ENCODE results near the gene SUSD2. TPM values are rescaled to one million over a fixed set of nuclear protein-coding genes. Genes with fewer than 3 reads are reported as not detected.

Gene SUSD2
- polyA plus RNA-seq, 3 donors: 16.8 to 24.3 (median 17.5) TPM

GRCh38 chr22:24148266-24149197, 32.8 kb upstream of the SUSD2 start:
- DNase-seq: no peak

DNA sequence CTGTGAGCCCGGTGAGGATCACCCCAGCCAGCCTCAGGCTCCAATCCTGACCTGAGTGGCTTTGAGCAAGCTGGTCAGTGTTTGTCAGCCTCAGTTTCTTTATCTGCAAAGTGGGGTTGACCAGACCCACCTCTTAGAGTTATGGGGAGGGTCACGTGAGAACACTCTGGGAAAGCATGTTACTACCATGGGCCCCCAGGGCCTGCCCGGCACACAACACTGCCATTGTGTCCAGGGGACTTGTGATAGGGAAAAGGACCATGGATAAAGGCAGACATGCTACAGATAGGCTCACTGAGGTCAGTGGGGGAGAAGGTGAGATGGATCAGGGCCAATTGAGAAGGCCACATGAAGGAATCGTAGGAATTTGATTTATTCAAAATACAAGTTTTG, 32.1 kb upstream of the SUSD2 start:
- no peak for DNase-seq

DNA sequence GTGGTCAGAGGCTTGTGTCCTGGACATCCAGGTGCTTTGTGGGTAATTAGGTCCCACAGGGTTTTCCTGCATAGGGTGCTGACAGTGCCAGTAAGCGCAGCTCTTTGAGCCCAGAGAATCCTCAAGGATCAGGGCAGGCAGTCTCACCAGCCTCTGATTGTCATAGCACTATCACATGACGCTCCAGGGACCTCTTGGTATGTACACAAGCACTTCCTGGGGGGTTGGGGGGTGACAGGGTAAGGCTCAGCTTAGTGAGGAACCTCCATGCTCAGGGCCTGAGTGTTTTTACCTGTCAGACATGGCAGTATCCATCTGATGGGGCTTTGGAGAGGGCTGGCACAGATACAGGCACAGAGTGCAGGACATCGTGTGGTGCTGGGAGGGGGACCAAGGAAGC, 27.9 kb upstream of the SUSD2 start:
- DNase-seq: no peak

DNA sequence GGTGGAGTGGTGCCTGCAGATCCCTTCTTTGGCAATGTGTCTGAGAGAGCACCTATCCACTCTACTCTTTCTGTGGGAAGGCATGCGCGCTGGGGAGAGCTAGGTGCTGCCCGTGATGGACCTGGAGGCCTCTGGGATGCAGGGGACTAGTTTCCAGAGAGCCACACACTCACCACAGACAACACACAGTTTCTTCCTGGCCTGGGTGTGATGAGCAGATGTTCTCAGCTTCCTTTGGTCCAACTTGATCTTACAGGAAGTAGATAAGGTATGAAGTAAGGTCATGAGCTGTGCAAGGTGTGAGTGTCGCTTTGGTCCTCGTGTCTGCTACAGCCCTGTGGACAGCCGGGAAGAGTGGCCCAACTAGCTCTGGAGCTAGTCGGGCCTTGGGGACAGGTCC, 27.3 kb upstream of the SUSD2 start:
- no peak for DNase-seq

- no peak for DNase-seq
These were observed 26.5 kb upstream of the SUSD2 start for GRCh38 chr22:24154826-24155225.

DNA sequence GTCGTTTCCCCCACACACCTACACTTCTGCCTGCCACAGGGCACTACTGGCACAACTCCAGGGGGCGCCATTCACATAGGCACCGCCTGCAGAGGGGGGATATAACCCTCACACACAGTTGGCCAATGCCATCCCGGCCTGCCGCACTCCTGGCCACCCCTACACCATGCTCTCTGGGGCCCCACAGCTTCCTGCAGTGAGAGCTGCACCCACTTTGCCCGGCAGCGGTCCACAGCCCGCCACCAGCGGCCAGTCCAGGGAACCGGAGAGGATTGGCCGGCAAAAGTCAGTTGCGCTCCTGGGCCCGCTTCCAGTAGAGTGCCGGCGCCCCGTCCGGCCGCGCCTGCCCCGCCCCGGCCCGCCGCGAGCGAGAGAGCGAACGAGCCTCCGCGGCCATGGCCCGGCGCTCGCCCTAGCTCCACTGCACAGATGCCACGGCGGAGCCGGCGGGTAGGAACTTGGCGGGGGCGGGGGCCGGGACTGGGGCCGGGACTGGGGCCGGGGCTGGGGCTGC, 25.6 kb upstream of the SUSD2 start:
- peak; percentile 65 for DNase-seq

GRCh38 chr22:24156141-24156912, 25.0 kb upstream of the SUSD2 start:
- DNase-seq: peak; percentile 35

- peak; percentile 76 for DNase-seq
These were observed 24.1 kb upstream of the SUSD2 start for GRCh38 chr22:24156913-24157821.

GRCh38 chr22:24157822-24158135, 23.5 kb upstream of the SUSD2 start:
- no peak for DNase-seq

- no peak for DNase-seq
These were observed 21.6 kb upstream of the SUSD2 start for GRCh38 chr22:24159650-24160049.

DNA sequence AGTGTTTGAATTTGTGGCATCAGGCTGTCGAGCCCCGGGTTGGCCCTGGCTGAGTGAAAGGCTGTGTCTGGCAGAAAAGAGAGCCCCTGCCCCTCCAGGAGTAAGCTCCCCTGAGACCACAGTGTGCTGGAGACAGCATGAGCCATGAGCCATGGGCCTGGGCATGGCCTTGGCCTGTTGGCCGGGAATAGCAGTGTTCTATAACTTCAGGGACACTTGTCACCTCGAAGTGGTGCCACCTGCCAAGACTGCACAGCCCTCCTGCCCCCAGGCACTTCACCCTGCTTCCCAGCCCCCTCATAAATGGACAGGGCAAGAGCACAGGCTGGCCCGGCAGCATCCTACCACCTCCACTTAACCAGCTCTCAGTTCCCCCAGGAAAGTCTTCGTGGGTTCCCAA, 20.7 kb upstream of the SUSD2 start:
- DNase-seq: no peak

DNA sequence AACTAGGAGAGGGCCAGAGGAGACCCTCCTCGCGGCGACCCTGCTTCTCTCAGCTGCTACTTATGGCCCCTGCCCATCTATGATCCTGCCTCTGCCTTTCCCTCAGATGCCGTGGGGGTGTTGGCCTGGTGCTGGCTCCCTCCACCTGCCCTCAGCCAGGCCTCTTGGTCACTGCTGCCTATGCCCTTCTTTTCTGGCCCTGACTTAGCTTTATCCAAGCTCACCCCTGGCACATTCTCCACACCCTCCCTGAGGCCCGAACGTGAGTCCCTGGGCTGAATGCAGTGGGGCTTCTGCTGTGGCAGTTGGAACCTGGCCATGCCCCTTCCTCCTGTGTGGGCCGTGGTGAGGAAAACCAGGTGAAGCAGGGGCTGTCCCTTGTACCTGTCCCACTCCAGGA, 19.8 kb upstream of the SUSD2 start:
- DNase-seq: no peak

DNA sequence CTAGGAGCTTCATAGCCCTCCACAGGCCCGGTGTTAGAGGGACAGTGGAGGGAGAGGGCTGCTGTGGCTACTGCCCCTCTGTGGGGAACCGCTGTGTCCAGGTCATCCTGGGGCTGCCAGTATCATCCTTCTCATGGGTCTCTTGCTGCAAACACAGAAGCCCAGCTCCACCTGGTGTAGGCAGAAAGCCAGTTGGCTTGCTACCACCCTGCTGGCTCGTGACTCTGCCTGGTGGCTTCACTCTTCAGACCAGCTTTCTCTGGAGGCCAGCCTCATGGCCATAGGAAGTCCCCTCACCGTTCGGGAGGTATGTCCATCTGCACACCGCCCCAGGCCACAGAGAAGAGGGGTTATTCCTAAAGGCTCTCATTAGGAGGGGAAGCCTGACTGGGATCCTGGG, 19.4 kb upstream of the SUSD2 start:
- DNase-seq: no peak

GRCh38 chr22:24162436-24162835, 18.9 kb upstream of the SUSD2 start:
- DNase-seq: no peak

DNA sequence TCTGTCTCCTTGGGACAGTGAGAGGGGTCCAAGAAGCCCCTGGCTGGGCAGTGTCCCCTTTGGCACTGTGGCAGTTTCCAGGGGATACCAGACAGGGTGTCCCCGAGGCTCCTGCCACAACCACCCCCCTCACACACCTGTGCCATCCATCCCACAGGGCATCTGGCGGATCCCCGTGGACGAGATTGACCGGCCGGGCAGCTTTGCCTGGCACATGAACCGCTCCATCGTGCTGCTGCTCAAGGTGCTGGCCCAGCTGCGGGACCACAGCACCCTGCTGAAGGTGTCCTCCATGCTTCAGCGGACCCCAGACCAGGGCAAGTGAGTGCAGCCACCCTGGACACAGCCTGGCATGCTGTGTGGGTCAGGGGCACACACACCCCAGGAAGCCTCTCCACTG, 17.0 kb upstream of the SUSD2 start:
- DNase-seq: no peak

- DNase-seq: no peak
These were observed 16.3 kb upstream of the SUSD2 start for GRCh38 chr22:24164940-24165339.

DNA sequence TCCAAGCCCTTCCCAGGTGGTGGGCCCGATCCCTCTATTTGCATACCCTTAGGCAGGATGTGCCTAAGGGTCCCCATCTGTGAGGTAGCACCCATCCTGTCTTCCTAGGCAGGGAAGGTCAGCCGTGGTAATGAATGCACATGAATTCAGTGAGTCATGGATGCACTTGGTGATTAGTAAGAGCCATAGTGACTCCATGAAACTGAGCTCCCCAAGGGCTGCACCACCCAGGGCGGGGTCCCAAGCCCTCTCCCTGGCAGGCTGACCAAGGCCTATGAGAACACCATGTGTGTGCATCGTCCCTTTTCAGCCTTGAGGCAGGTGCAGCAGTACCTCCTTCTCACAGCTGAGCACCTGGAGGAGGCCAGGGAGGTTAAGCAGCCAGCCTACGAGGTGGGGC, 15.6 kb upstream of the SUSD2 start:
- DNase-seq: no peak

DNA sequence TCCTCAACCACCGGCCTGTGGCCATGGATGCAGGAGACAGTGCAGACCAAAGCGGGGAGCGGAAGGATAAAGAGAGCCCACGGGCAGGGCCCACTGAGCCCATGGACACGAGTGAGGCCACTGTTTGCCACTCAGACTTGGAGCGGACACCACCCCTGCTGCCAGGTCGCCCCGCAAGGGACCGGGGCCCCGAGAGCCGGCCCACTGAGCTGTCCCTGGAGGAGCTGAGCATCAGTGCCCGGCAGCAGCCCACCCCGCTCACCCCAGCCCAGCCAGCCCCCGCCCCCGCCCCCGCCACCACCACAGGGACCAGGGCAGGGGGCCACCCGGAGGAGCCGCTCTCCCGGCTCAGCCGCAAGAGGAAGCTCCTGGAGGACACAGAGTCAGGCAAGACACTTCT, 14.5 kb upstream of the SUSD2 start:
- no peak for DNase-seq

DNA sequence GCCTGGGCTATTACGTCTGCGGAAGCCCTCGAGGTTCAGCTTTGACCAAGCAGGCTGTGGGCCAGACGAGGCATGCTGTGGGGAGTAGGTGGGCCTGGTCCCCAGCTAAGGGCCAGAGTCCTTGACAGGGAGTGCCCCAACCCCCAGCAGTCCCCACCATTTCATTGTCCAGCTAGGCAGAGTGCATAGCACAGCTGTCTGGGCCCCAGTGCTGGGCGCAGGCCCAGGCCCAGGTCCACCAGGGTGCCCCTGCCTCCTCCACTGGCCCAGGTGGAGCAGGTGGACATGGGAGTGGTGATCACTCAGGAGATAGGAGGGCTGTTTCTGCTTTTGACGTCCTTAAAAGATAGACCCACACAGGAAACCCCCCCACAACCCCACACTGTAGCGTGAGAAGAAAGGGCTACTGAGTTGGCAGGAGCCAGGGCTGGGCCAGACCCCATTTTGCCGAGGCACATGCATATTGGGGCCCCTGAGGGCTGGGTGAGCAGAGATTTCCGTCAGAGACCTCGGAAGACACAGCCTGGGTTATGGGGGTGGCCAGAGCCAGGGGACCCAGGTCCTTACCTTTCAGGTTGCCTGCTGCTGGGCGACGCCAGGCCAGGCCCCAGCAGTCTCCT, 11.7 kb upstream of the SUSD2 start:
- no peak for DNase-seq

GRCh38 chr22:24170188-24170587, 11.1 kb upstream of the SUSD2 start:
- no peak for DNase-seq

DNA sequence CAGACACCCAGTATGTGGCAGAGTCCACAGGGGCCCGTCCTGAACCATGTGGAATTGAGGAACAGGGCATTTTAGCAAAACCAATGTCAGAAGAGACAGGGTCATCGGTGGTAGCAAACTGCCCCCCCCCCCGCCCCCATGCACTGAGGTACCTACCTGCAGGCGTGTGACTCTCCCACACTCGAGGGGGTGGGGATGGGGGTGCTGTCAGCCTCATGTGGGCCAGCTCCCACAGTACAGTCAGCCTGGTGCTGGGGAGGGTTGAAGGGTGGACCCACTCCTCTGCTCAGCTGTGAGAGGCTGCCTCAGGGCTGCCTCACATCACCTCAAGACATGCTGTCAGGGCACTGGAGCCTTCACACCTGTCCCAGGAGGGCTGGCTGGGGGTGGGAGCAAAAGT, 10.7 kb upstream of the SUSD2 start:
- no peak for DNase-seq

- no peak for DNase-seq
These were observed 9.5 kb upstream of the SUSD2 start for GRCh38 chr22:24171822-24172221.

Data from renal pelvis (tissue), 4 donors.